HepG2 (cell line): ENCODE data around the gene PPP1R9A. TPM values are rescaled to one million over a fixed set of nuclear protein-coding genes. Genes with fewer than 3 reads are reported as not detected.

ENCODE experiments used
- ATAC-seq: fragments of 200-7000 bp; cut with Tn5 transposase; 3 replicates; pipeline ENCODE4 v1.9.1; 2020; ENCODE audit warnings: mild to moderate bottlenecking, moderate library complexity
- BruUV-seq: library from RNA; stranded (reverse); fragments of 400-500 nt; replicated peaks from 2 replicates; lab custom pipeline; 2021; lab: Mats Ljungman, UMichigan
- CTCF ChIA-PET: fragments of 300-600 bp; formaldehyde crosslinking; extraction: SDS; loops from one replicate; lab custom pipeline; 2021; ENCODE audit warnings: low total read pairs, inconsistent platforms, low intra/inter-chr PET ratio; lab: Yijun Ruan, JAX
- POLR2A ChIA-PET: fragments of 350-600 bp; sonication (Branson Sonifier 250); formaldehyde crosslinking; loops from one replicate; lab custom pipeline; 2020; ENCODE audit warnings: antibody characterized with exemption, inconsistent platforms; lab: Yijun Ruan, JAX
- DNase-seq: peaks from one replicate; pipeline ENCODE4 v3.0.0-alpha.2; 2015; ENCODE audit warnings: low spot score
- FAIRE-seq: peaks from 3 replicates; lab custom pipeline; 2011; peaks lifted over from hg19 to GRCh38; lab: Jason Lieb, UNC
- H2AFZ ChIP-seq: one replicate; pipeline ENCODE4 v1.6.1; 2011; ENCODE audit warnings: low read length, inconsistent platforms
- H3K27ac ChIP-seq: fragments of 300-600 bp; 3 replicates; pipeline ENCODE4 v1.8.0; 2011; ENCODE audit warnings: mixed run types, mild to moderate bottlenecking, mixed read lengths, low read length, inconsistent platforms; ENCODE audit not compliant: insufficient read depth; ENCODE audit errors: extremely low read length
- H3K27me3 ChIP-seq, 2 experiments: fragments of 200-600 bp in 1 of 2; 2 replicates in 1 of 2; 3 replicates in 1 of 2; pipeline versions ENCODE4 v1.6.0 to v1.8.0; 2011; ENCODE audit warnings: low read length in 2 of 2, mild to moderate bottlenecking in 2 of 2, moderate library complexity in 2 of 2, inconsistent platforms in 1 of 2; ENCODE audit not compliant: insufficient read depth in 2 of 2, control insufficient read depth in 1 of 2
- H3K36me3 ChIP-seq, 2 experiments: fragments of 200-600 bp in 1 of 2; replicated peaks in 1 of 2; 2 replicates in 1 of 2; 3 replicates in 1 of 2; pipeline versions ENCODE4 v1.5.1 to v1.8.0; 2011; ENCODE audit warnings: low read length in 2 of 2, inconsistent platforms in 1 of 2; ENCODE audit not compliant: insufficient read depth in 2 of 2, control insufficient read depth in 1 of 2
- H3K4me1 ChIP-seq: 2 replicates; pipeline ENCODE4 v1.5.1; 2012; ENCODE audit warnings: low read length, inconsistent platforms; ENCODE audit not compliant: insufficient read depth
- H3K4me2 ChIP-seq: 2 replicates; pipeline ENCODE4 v1.6.0; 2011; ENCODE audit warnings: low read depth, low read length, inconsistent platforms
- H3K4me3 ChIP-seq, 3 experiments: fragments of 200-600 bp in 1 of 3; sonication (generic), shearing (Covaris generic) in 1 of 3; replicated peaks in 1 of 3; 2 replicates each; pipeline ENCODE4 v1.5.1; 2011 to 2016; ENCODE audit warnings: low read length in 3 of 3, inconsistent platforms in 2 of 3, low read depth in 2 of 3, mild to moderate bottlenecking in 2 of 3, control low read depth in 1 of 3, mixed read lengths in 1 of 3; ENCODE audit not compliant: insufficient read depth in 1 of 3
- H3K79me2 ChIP-seq: one replicate; pipeline ENCODE4 v1.6.1; 2011; ENCODE audit warnings: low read length, inconsistent platforms; ENCODE audit not compliant: insufficient read depth
- H3K9ac ChIP-seq: 2 replicates; pipeline ENCODE4 v1.6.0; 2011; ENCODE audit warnings: mild to moderate bottlenecking, low read depth, low read length, inconsistent platforms; ENCODE audit not compliant: insufficient read depth
- H3K9me3 ChIP-seq: 2 replicates; pipeline ENCODE4 v1.5.1; 2012; ENCODE audit warnings: mild to moderate bottlenecking, low read length
- H4K20me1 ChIP-seq: 2 replicates; pipeline ENCODE4 v1.6.0; 2011; ENCODE audit warnings: inconsistent platforms, mild to moderate bottlenecking, low read length, moderate library complexity; ENCODE audit not compliant: insufficient read depth
- CBX1 ChIP-seq: IDR thresholded peaks from one replicate; pipeline ENCODE4 v1.6.1; 2016; ENCODE audit warnings: antibody characterized with exemption, low read depth
- ETV5 ChIP-seq: IDR thresholded peaks from 2 replicates; pipeline ENCODE4 v1.6.1; 2018; ENCODE audit warnings: missing biosample characterization, missing genetic modification reagents, inconsistent platforms, borderline replicate concordance
- HMG20A ChIP-seq: IDR thresholded peaks from 2 replicates; pipeline ENCODE4 v1.6.1; 2016; ENCODE audit warnings: borderline replicate concordance
- RCOR2 ChIP-seq: IDR thresholded peaks from 2 replicates; pipeline ENCODE4 v1.6.1; 2016; ENCODE audit warnings: missing biosample characterization, missing genetic modification reagents
- SMC3 ChIP-seq: IDR thresholded peaks from 2 replicates; pipeline ENCODE4 v1.6.1; 2011; ENCODE audit warnings: low read length, improper control_type of control experiment
- SMYD3 ChIP-seq: sonication (generic); formaldehyde crosslinking; IDR thresholded peaks from 2 replicates; pipeline ENCODE4 v1.8.1; 2023; ENCODE audit warnings: mild to moderate bottlenecking, missing genetic modification reagents
- ZNF354B ChIP-seq: sonication (generic); formaldehyde crosslinking; IDR thresholded peaks from 2 replicates; pipeline ENCODE4 v1.8.0; 2022; ENCODE audit warnings: mild to moderate bottlenecking, missing genetic modification reagents
- ZNF550 ChIP-seq: sonication (generic); formaldehyde crosslinking; IDR thresholded peaks from 2 replicates; pipeline ENCODE4 v1.4.0; 2020; ENCODE audit warnings: mild to moderate bottlenecking, missing genetic modification reagents, borderline replicate concordance
- ZNF709 ChIP-seq: sonication (generic); formaldehyde crosslinking; IDR thresholded peaks from 2 replicates; pipeline ENCODE4 v1.5.0; 2020; ENCODE audit warnings: mild to moderate bottlenecking, missing genetic modification reagents
- WGBS: methylation state at CpG from one replicate; pipeline ENCODE4 v1.1.6; 2017; ENCODE audit warnings: low lambda C conversion rate; 5-methylcytosine and 5-hydroxymethylcytosine counted together
- in situ Hi-C: cut with HindIII; loops from 2 replicates; pipeline ENCODE4 v1.10.0; 2017; ENCODE audit warnings: low pct_unique_long_range_greater_than_20kb; ENCODE audit not compliant: extremely low pct_ligation_motif_present
- intact Hi-C: fragments of 100-400 bp; cut with micrococcal nuclease; formaldehyde crosslinking; loops from one replicate; pipeline ENCODE4 v1.10.0; 2022; ENCODE audit not compliant: unreplicated experiment
- polyA plus RNA-seq, 8 experiments: library from polyadenylated mRNA; depleted of rRNA in 3 of 8; stranded (reverse) in 7 of 8; unstranded in 1 of 8; fragments of >200 nt; fragmentation: Illumina TruSeq in 4 of 8; extraction: Trizol in 4 of 8; gene quantifications; 2 replicates each; pipeline versions ENCODE4 v1.2.1 to v1.2.3, GENCODE V29; 2011 to 2016; ENCODE audit warnings: low read depth in 4 of 8, missing spikeins in 1 of 8, mixed read lengths in 1 of 8; ENCODE audit not compliant: insufficient read depth in 1 of 8
- total RNA-seq, 5 experiments: library from RNA; depleted of rRNA; stranded (reverse); fragments of >200 nt; fragmentation: Illumina TruSeq; extraction: Trizol; gene quantifications; 2 replicates each; pipeline ENCODE4 v1.2.3, GENCODE V29; 2016; ENCODE audit warnings: low read depth in 1 of 5
- TF ChIP-seq, protein P1 (sequence below): sonication (generic); formaldehyde crosslinking; IDR thresholded peaks from 2 replicates; pipeline ENCODE4 v1.8.0; 2022; ENCODE audit warnings: missing genetic modification reagents, mild to moderate bottlenecking, borderline replicate concordance
- TF ChIP-seq, protein P2 (sequence below): sonication (generic); formaldehyde crosslinking; IDR thresholded peaks from 2 replicates; pipeline ENCODE4 v1.8.0; 2022; ENCODE audit warnings: mild to moderate bottlenecking, missing genetic modification reagents, borderline replicate concordance
- TF ChIP-seq, protein P3 (sequence below): sonication (generic); formaldehyde crosslinking; IDR thresholded peaks from 2 replicates; pipeline ENCODE4 v1.4.0; 2020; ENCODE audit warnings: mild to moderate bottlenecking, missing genetic modification reagents

The PPP1R9A gene
- total and polyA plus RNA-seq, 2 of the 13 experiments (the other 11 are each of a cell fraction or from before 2014, with no cell fraction given), result 11.4 to 31.9 TPM

DNA sequence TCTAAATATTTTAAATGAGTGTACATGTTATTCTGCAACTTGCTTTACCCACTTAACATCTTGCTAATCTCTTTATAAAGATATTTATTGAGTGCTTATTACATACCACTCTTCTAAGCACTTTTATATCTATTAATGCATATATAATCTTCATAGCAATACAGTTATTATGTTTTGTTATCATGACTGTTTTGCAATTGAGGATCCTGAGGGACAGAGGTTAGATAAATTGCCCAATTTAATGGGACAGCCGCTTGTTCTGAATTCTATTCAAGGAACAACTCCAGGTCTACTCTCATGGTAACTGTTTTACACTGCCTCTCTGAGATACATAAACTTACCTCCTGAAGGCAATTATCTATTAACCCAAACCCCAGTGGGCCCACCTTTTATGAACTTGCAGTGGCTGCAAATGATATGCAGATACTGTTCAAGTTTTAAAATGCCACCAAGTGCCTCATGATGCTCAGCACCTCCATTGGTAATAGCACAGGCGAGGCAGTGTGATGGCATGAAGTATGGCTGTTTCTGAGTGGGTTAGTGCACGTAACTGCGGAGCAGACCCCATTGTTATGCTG, 356.5 kb downstream of the PPP1R9A start (continued):
- no peak for TF ChIP-seq SMYD3 (CRISPR knock-in tag)
- TF ChIP-seq ZNF550 (CRISPR knock-in tag), result no peak

DNA sequence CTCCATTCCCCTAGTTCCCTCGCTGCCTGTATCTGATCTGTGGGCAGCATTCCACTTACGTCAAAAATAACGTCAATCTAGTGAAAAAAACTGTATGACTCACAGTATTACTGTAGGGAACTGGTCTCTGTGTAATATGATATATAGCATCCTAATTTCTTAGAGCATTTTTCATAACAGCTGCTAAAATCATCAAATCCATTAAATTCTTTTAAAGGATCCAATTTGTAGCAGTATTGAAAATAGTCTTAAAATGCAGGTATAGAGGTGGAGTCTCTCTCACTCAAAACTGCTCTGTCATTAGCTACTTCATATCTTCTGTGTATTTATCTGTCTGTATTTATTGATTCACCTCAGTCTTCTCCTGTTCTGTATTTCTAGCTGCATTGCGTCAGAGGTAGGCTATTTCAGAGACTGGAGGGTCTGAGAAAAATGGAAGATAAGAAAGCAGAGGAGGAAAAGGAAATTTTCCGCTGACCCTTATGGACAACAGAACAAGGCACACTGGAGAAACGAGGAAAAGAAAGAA, 357.0 kb downstream of the PPP1R9A start:
- Histone ChIP-seq H3K4me1 (no peaks in the 10 kb centered on the region), H3K9me3 (no peaks in the 10 kb centered on the region), H2AFZ (no peak overlapping the region), H3K4me2 (no peak overlapping the region), H3K79me2 (no peaks in the 10 kb centered on the region), H3K27ac (no peak overlapping the region), H3K4me3 (no peak overlapping the region), H3K36me3 (peaks cover 0 to 6% of the 10 kb centered on the region in 2 experiments; a peak in 2 of 5 replicates), H3K9ac (no peak overlapping the region), H4K20me1 (no peaks in the 10 kb centered on the region), H3K27me3 (no peaks in the 10 kb centered on the region)
- intact Hi-C loops, result no loop called here
- no peak for FAIRE-seq
- CTCF ChIA-PET, result no interaction called here
- no peak for ATAC-seq
- in situ Hi-C loops, result loop anchor here (25.0 kb wide), 1 partner anchor 977 kb away; no protein-coding TSS in a partner anchor
- no peak for DNase-seq
- POLR2A ChIA-PET, result no interaction called here
- no TSS peak for BruUV-seq
- 96% methylated on average over 6 of the region's 6 CpGs for WGBS
- TF ChIP-seq CBX1 (no peak), HMG20A (CRISPR knock-in tag) (no peak), ETV5 (CRISPR knock-in tag) (no peak), RCOR2 (CRISPR knock-in tag) (no peak), ZNF709 (CRISPR knock-in tag) (no peak), ZNF354B (CRISPR knock-in tag) (no peak), SMC3 (no peak)
- TF ChIP-seq, protein P1, sequence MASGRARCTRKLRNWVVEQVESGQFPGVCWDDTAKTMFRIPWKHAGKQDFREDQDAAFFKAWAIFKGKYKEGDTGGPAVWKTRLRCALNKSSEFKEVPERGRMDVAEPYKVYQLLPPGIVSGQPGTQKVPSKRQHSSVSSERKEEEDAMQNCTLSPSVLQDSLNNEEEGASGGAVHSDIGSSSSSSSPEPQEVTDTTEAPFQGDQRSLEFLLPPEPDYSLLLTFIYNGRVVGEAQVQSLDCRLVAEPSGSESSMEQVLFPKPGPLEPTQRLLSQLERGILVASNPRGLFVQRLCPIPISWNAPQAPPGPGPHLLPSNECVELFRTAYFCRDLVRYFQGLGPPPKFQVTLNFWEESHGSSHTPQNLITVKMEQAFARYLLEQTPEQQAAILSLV (CRISPR knock-in tag), result no peak
- TF ChIP-seq, protein P2, sequence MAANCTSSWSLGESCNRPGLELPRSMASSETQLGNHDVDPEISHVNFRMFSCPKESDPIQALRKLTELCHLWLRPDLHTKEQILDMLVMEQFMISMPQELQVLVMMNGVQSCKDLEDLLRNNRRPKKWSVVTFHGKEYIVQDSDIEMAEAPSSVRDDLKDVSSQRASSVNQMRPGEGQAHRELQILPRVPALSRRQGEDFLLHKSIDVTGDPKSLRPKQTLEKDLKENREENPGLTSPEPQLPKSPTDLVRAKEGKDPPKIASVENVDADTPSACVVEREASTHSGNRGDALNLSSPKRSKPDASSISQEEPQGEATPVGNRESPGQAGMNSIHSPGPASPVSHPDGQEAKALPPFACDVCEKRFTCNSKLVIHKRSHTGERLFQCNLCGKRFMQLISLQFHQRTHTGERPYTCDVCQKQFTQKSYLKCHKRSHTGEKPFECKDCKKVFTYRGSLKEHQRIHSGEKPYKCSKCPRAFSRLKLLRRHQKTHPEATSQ (CRISPR knock-in tag), result no peak
- TF ChIP-seq, protein P3, sequence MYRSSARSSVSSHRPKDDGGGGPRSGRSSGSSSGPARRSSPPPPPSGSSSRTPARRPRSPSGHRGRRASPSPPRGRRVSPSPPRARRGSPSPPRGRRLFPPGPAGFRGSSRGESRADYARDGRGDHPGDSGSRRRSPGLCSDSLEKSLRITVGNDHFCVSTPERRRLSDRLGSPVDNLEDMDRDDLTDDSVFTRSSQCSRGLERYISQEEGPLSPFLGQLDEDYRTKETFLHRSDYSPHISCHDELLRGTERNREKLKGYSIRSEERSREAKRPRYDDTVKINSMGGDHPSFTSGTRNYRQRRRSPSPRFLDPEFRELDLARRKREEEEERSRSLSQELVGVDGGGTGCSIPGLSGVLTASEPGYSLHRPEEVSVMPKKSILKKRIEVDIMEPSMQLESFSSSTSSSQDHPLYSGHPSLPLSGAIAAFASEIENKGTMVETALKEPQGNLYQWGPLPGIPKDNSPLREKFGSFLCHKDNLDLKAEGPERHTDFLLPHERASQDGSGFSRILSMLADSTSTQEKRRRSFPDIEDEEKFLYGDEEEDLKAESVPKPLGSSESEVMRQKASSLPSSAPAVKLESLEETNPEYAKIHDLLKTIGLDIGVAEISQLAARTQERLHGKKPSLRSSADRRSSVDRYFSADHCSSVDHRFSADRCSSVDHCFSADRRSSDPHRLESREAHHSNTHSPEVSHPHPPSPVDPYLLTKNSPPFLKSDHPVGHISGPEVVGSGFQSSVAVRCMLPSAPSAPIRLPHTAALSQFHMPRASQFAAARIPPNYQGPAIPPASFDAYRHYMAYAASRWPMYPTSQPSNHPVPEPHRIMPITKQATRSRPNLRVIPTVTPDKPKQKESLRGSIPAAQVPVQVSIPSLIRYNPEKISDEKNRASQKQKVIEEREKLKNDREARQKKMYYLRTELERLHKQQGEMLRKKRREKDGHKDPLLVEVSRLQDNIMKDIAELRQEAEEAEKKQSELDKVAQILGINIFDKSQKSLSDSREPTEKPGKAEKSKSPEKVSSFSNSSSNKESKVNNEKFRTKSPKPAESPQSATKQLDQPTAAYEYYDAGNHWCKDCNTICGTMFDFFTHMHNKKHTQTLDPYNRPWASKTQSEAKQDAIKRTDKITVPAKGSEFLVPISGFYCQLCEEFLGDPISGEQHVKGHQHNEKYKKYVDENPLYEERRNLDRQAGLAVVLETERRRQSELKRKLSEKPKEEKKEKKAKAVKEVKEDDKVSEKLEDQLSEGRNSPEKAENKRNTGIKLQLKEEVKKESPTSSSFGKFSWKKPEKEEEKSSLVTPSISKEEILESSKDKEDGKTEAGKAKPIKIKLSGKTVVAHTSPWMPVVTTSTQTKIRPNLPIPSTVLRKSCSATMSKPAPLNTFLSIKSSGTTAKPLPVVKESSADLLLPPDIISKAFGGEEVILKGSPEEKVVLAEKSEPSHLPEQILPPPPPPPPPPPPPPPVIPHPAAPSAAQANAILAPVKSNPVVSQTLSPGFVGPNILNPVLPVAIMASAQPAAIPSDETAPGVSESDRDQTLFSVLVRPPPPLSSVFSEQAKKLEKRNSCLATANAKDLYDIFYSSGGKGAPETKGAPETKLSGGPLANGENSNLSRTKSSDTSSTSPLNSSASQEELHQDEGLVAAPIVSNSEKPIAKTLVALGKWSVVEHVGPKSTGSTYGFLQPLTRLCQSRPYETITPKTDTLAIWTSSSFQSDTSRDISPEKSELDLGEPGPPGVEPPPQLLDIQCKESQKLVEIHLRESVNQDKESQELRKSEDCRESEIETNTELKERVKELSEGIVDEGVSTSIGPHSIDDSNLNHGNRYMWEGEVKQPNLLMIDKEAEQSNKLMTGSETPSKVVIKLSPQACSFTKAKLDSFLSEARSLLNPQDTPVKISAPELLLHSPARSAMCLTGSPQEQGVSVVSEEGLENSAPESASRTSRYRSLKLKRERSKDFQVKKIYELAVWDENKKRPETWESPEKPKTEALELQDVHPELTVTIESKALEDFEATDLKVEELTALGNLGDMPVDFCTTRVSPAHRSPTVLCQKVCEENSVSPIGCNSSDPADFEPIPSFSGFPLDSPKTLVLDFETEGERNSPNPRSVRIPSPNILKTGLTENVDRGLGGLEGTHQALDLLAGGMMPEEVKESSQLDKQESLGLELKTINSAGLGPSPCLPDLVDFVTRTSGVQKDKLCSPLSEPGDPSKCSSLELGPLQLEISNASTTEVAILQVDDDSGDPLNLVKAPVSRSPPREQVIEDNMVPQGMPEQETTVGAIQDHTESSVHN (CRISPR knock-in tag), result no peak
